ENCODE measurements around the gene PAPPA2.
"Not testable (repeated sequence)": the region's sequence is repeated elsewhere in the genome, so short reads cannot be mapped to it uniquely, and the experiment has no call there.

Gene PAPPA2

GRCh38 chr1:176693697-176694329 lies 230.8 kb downstream of the PAPPA2 start:
- DNase-seq (ENCODE audit: low spot score) = no peak

DNA sequence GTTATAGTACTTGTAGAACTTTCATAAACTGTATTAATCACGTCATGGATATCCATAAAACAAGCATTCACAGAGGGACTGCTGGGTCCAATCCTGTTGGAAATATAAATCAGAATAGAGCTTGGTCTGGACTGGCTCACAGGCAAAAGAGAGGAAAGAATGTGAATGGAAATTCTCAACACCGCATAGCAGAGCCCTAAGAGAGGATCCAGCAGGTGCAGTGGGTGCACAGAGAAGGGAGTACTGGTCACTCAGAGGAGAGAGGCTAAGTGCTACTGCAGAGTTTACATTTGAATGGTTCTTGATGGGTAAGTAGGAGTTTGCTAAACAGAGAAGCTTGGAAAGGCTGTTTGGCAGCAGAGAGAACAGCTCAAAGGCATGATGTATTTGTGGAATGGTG lies 231.7 kb downstream of the PAPPA2 start:
- no peak for DNase-seq (ENCODE audit: low spot score)

- DNase-seq (ENCODE audit: low spot score) = no peak
Observed at GRCh38 chr1:176696109-176696508, 233.1 kb downstream of the PAPPA2 start.

- DNase-seq (ENCODE audit: low spot score) = no peak
Observed at GRCh38 chr1:176696689-176697088, 233.7 kb downstream of the PAPPA2 start.

DNA sequence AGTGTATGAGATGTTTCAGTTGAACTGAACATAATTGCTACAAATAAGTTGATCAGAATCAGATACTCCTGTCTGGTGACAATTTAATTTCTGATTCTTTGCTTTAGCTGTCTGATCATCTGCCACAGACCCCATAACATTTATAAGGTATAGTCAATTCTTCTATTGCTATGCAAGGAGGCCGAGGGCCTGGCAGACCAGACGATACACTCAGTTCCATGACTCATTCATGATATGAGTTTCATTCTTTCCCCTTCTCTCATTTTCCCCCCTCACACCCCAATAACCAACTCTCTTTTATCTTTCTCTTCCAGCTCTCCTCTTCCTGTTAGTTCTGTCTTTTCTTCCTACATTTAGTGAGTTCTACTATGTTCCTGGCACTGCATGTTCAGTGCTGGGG lies 236.8 kb downstream of the PAPPA2 start:
- no peak for DNase-seq (ENCODE audit: low spot score)

GRCh38 chr1:176701151-176701866 lies 238.3 kb downstream of the PAPPA2 start:
- no peak for DNase-seq (ENCODE audit: low spot score)

DNA sequence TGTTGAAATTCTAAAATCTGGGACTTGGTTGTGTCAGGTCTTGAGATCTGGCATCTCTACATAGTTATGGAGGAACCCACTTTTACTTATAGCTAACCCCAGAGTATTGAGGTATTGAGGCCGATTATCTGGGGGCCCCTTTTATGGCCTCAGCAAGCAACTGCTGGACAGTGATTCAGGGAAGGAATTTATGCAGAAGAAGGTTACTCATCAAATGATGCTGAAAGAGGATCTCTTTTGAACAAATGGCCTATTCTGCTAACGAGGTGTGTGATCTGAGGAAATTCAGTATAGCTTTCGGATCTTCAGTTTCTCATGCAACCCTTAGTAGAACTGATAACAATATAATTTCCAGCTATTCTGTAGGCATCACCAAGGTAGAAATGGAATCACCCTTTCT lies 239.9 kb downstream of the PAPPA2 start:
- DNase-seq (ENCODE audit: low spot score) = no peak

- no peak for DNase-seq (ENCODE audit: low spot score)
Observed at GRCh38 chr1:176705585-176705984, 242.6 kb downstream of the PAPPA2 start.

GRCh38 chr1:176717066-176717750 lies 254.2 kb downstream of the PAPPA2 start:
- no peak for DNase-seq (ENCODE audit: low spot score)

GRCh38 chr1:176719447-176719846 lies 256.5 kb downstream of the PAPPA2 start:
- DNase-seq (ENCODE audit: low spot score) = no peak

GRCh38 chr1:176720838-176721237 lies 257.9 kb downstream of the PAPPA2 start:
- DNase-seq (ENCODE audit: low spot score) = no peak

DNA sequence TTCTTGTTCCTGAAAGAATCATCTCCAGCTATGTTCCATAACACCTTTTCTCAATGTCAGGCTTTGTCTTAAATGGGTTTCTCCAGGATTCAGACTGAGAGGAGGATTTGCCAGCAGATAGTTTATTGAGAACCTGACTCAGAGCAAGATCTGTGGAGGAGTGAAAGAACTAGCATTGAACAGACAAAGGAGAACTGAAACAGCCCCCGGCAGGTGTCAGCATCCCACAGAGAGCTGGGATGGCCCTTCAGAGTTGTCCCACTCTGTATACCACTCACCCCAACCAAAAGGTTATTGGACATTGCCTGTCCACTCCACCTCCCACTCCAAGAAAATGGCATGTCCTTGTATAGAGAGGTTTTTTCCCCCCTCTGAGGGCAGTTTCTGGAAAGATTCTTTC lies 270.7 kb downstream of the PAPPA2 start:
- no peak for DNase-seq (ENCODE audit: low spot score)

DNA sequence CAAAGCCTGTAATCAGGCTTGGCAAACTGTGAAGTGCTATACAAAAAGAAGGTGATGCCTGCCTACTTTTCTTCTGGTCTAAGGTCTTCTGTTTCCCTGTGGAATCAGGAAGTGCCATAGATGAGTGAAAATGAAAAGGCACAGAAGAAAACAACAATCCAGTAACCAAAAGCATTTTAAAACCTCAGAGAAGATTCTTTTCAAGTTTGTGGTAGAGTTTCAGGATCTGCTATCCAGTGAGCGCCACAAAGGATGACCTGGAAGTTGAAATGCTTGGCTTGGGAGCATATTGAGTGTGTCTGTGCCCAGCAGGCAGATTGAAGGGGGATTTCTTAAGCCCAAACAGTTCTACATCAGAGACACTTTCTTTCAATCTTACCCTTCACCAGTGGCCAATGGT lies 272.2 kb downstream of the PAPPA2 start:
- DNase-seq (ENCODE audit: low spot score) = no peak

- no peak for DNase-seq (ENCODE audit: low spot score)
Observed at GRCh38 chr1:176736015-176736414, 273.0 kb downstream of the PAPPA2 start.

- no peak for DNase-seq (ENCODE audit: low spot score)
Observed at GRCh38 chr1:176741181-176741580, 278.2 kb downstream of the PAPPA2 start.

GRCh38 chr1:176742322-176742721 lies 279.3 kb downstream of the PAPPA2 start:
- DNase-seq (ENCODE audit: low spot score) = no peak

DNA sequence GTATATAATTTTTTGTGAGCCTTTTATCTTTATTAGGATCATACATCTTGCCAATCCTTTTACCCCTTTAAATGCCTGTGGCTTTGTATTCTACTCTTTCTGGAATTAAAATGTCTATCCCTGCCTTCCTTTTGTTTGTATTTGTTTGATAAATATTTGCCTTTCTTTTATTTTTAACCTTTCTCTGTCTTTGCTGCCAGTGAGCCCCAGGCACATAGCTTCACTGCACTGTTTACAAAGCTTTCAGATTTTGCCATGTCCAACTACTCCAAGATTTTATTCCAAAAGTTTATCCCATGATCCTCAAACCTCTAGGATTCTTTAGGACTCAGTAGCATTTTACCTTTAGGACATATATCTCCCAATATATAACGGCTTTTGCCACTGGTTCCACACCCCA lies 281.2 kb downstream of the PAPPA2 start:
- no peak for DNase-seq (ENCODE audit: low spot score)

- peak; percentile 17 for DNase-seq (ENCODE audit: low spot score)
Observed at GRCh38 chr1:176745945-176746344, 283.0 kb downstream of the PAPPA2 start.

GRCh38 chr1:176752505-176752904 lies 289.5 kb downstream of the PAPPA2 start:
- DNase-seq (ENCODE audit: low spot score) = no peak

DNA sequence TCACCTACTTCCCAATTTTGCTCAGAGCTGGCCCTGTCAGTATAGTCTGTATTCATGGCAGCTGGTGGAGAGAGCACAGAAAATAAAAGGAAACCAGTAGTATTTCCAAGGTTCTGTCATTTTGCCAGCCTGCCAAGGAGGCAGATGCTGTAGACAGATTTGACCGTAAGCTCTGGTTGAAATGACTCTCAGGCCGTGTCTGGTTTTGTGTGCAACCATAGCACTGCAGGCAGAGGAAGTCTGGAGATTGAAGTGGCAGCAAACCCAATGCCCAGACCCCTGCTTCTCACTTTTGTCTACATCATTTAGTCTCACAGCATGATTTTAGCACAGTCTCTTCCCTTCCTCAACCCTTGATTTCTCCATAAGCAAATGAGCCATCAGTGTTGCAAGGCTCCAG lies 291.7 kb downstream of the PAPPA2 start:
- no peak for DNase-seq (ENCODE audit: low spot score)

DNA sequence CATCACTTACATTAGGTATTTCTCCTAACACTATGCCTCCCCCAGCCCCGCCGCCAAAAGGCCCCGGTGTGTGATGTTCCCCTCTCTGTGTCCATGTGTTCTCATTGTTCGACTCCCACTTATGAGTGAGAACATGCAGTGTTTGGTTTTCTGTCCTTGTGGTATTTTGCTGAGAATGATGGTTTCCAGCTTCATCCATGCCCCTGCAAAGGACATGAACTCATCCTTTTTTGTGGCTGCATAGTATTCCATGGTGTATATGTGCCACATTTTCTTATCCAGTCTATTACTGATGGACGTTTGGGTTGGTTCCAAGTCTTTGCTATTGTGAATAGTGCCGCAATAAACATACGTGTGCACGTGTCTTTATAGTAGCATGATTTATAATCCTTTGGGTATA lies 293.8 kb downstream of the PAPPA2 start:
- not testable (repeated sequence) for DNase-seq (ENCODE audit: low spot score)

DNA sequence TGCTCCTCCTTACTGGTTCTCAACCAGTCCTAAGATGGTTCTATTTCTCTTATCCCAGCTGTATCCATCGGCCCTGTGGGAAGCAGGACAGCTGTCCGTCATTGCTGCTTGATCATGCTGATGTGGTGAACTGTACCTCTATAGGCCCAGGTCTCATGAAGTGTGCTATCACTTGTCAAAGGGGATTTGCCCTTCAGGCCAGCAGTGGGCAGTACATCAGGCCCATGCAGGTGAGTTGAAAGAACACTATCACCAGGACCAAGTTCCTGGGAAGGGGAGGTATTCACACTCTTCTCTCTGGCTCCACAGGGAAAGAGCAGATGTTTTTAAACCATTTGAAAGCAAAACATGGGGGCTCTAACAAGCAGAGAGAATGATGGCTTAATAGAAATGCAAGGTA lies 302.6 kb downstream of the PAPPA2 start:
- no peak for DNase-seq (ENCODE audit: low spot score)

- no peak for DNase-seq (ENCODE audit: low spot score)
Observed at GRCh38 chr1:176766779-176767178, 303.8 kb downstream of the PAPPA2 start.
